BJ (cell line): Measurements from ENCODE around the gene AHDC1. TPM values are rescaled to one million over a fixed set of nuclear protein-coding genes. Genes with fewer than 3 reads are reported as not detected.

ENCODE experiments used
- CTCF ChIA-PET: fragments of 350-600 bp; formaldehyde crosslinking; extraction: SDS; loops from one replicate; lab custom pipeline; 2021; ENCODE audit warnings: antibody characterized with exemption, inconsistent platforms; lab: Yijun Ruan, JAX
- POLR2A ChIA-PET: fragments of 300-600 bp; sonication (Branson Sonifier 250); formaldehyde crosslinking; extraction: SDS; loops from one replicate; lab custom pipeline; 2021; ENCODE audit warnings: antibody characterized with exemption; lab: Charles Lee
- DNase-seq: peaks from one replicate; pipeline ENCODE4 v3.0.0-alpha.2; 2011; ENCODE audit warnings: low read depth
- H3K27me3 ChIP-seq: 2 replicates; pipeline ENCODE4 v1.6.0; 2011; ENCODE audit warnings: low read length; ENCODE audit not compliant: control insufficient read depth, insufficient read depth
- H3K36me3 ChIP-seq: 2 replicates; pipeline ENCODE4 v1.5.1; 2011; ENCODE audit warnings: low read length; ENCODE audit not compliant: control insufficient read depth, insufficient read depth
- H3K4me3 ChIP-seq: 2 replicates; pipeline ENCODE4 v1.5.1; 2011; ENCODE audit warnings: low read depth, mild to moderate bottlenecking, control low read depth, low read length
- CTCF ChIP-seq: IDR thresholded peaks from 2 replicates; pipeline ENCODE4 v1.5.1; 2011; ENCODE audit warnings: low read depth, mild to moderate bottlenecking, control low read depth, inconsistent platforms, low read length, moderate library complexity; ENCODE audit not compliant: insufficient read depth
- polyA plus RNA-seq: library from polyadenylated mRNA; depleted of rRNA; stranded (reverse); fragments of >200 nt; gene quantifications from 2 replicates; pipeline ENCODE4 v1.2.3, GENCODE V29; 2011

The AHDC1 gene
- polyA plus RNA-seq, 1 experiment: 4.1 TPM

GRCh38 chr1:27649306-27649635 is 45.3 kb upstream of the AHDC1 start:
- ChIA-PET POLR2A (no interaction called here), CTCF (interaction anchor here (1.0 to 4.6 kb wide), 5 partner anchors 12 to 353 kb away, joined by 3 to 24 read pairs (median 3); no protein-coding TSS in a partner anchor)
- TF ChIP-seq CTCF: no peak

GRCh38 chr1:27648602-27649305 is 44.8 kb upstream of the AHDC1 start:
- ChIA-PET POLR2A (no interaction called here), CTCF (interaction anchor here (1.0 to 4.6 kb wide), 3 partner anchors 13 to 20 kb away, joined by 3 to 24 read pairs (median 3); no protein-coding TSS in a partner anchor)

More at GRCh38 chr1:27649306-27649635, 45.3 kb upstream of the AHDC1 start:
- DNase-seq: no peak
- Histone ChIP-seq H3K4me3 (no peak overlapping the region), H3K36me3 (no peaks in the 10 kb centered on the region), H3K27me3 (no peaks in the 10 kb centered on the region)

GRCh38 chr1:27647328-27647727 is 43.4 kb upstream of the AHDC1 start:
- ChIA-PET POLR2A (no interaction called here), CTCF (interaction anchor here (0.7 to 4.6 kb wide), 6 partner anchors 14 to 90 kb away, joined by 3 to 24 read pairs (median 4); no protein-coding TSS in a partner anchor)
- Histone ChIP-seq H3K36me3 (no peaks in the 10 kb centered on the region), H3K27me3 (no peaks in the 10 kb centered on the region), H3K4me3 (no peak overlapping the region)
- TF ChIP-seq CTCF: no peak
- no peak for DNase-seq

More at GRCh38 chr1:27648602-27649305, 44.8 kb upstream of the AHDC1 start:
- H3K36me3 ChIP-seq: no peaks in the 10 kb centered on the region
- TF ChIP-seq CTCF: no peak
- DNase-seq: no peak
- H3K27me3 ChIP-seq: no peaks in the 10 kb centered on the region
- H3K4me3 ChIP-seq: no peak overlapping the region

- ChIA-PET POLR2A (no interaction called here), CTCF (interaction anchor here (0.7 to 4.6 kb wide), 5 partner anchors 14 to 38 kb away, joined by 3 to 24 read pairs (median 4); no protein-coding TSS in a partner anchor)
- no peak overlapping the region for H3K4me3 ChIP-seq
- H3K27me3 ChIP-seq: no peaks in the 10 kb centered on the region
- TF ChIP-seq CTCF: no peak
- no peaks in the 10 kb centered on the region for H3K36me3 ChIP-seq
- DNase-seq: no peak
Measured at GRCh38 chr1:27646676-27647075, 42.7 kb upstream of the AHDC1 start.

GRCh38 chr1:27645071-27645415 is 41.1 kb upstream of the AHDC1 start:
- POLR2A ChIA-PET: no interaction called here
- no peak for TF ChIP-seq CTCF
- no peak for DNase-seq
- H3K27me3 ChIP-seq: no peaks in the 10 kb centered on the region
- no peaks in the 10 kb centered on the region for H3K36me3 ChIP-seq
- no peak overlapping the region for H3K4me3 ChIP-seq
- CTCF ChIA-PET: interaction anchor here (0.6 to 2.6 kb wide), 5 partner anchors 12 to 37 kb away, joined by 3 to 30 read pairs (median 4); no protein-coding TSS in a partner anchor
